ENCODE results near the gene TBX10. TPM values are rescaled to one million over a fixed set of nuclear protein-coding genes. Genes with fewer than 3 reads are reported as not detected.

TBX10 gene
- total and polyA plus RNA-seq, 4 donors: 0.12 to 0.43 TPM; not detected in 2

DNA sequence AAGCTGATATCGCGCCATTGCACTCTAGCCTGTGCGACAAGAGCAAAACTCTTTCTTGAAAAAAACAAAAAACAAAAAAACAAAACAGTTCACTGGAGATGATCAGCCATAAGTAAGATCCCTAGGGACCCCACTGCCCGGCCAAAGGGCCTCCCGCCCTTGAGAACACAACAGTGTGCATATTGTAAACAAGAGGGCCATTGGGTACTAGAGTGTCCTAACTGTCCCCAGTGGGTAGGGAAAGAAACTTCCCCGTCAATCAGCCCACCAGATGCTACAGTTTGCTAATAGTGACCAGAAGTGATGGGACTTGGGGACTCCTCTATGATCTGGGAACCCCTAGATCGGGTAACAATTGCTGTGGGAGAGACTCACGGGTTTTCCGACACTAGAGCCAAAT lies 14.7 kb upstream of the TBX10 start:
- Histone ChIP-seq H3K4me3 (ENCODE audit: low read depth in 1 of 3, low read length in 3 of 3) (no peak overlapping the region), H3K36me3 (ENCODE audit: control insufficient read depth in 4 of 4, insufficient read depth in 3 of 4, low read depth in 1 of 4, low read length in 3 of 4) (no peaks in the 10 kb centered on the region), H3K4me1 (ENCODE audit: control insufficient read depth in 4 of 4, insufficient read depth in 4 of 4, low read length in 3 of 4) (peaks cover 2 to 12% (median 11%) of the 10 kb centered on the region in 4 donors), H3K9ac (ENCODE audit: low read depth in 1 of 2, low read length in 2 of 2) (no peak overlapping the region), H3K27me3 (ENCODE audit: control insufficient read depth in 4 of 4, insufficient read depth in 4 of 4, low read length in 3 of 4) (no peaks in the 10 kb centered on the region), H3K9me3 (ENCODE audit: control insufficient read depth in 4 of 4, low read length in 3 of 4) (no peaks in the 10 kb centered on the region), H3K27ac (ENCODE audit: low read depth in 1 of 2, low read length in 2 of 2) (no peak overlapping the region)
- no peak for DNase-seq (ENCODE audit: low spot score)
- 83% methylated on average over 9 of the region's 9 CpGs for WGBS
- TF ChIP-seq FOXA1 (IDR thresholded peaks at IDR 0.05) (no peak), HNF4A (conservative IDR thresholded peaks at IDR 0.05) (no peak), GABPA (IDR thresholded peaks at IDR 0.05 in 1 of 2, conservative IDR thresholded peaks at IDR 0.05 in 1 of 2) (no peak), HNF4G (IDR thresholded peaks at IDR 0.05) (no peak), SP1 (IDR thresholded peaks at IDR 0.05) (no peak), FOXA2 (IDR thresholded peaks at IDR 0.05) (no peak)
- TF ChIP-seq, protein P1, sequence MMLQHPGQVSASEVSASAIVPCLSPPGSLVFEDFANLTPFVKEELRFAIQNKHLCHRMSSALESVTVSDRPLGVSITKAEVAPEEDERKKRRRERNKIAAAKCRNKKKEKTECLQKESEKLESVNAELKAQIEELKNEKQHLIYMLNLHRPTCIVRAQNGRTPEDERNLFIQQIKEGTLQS (IDR thresholded peaks at IDR 0.05): no peak

DNA sequence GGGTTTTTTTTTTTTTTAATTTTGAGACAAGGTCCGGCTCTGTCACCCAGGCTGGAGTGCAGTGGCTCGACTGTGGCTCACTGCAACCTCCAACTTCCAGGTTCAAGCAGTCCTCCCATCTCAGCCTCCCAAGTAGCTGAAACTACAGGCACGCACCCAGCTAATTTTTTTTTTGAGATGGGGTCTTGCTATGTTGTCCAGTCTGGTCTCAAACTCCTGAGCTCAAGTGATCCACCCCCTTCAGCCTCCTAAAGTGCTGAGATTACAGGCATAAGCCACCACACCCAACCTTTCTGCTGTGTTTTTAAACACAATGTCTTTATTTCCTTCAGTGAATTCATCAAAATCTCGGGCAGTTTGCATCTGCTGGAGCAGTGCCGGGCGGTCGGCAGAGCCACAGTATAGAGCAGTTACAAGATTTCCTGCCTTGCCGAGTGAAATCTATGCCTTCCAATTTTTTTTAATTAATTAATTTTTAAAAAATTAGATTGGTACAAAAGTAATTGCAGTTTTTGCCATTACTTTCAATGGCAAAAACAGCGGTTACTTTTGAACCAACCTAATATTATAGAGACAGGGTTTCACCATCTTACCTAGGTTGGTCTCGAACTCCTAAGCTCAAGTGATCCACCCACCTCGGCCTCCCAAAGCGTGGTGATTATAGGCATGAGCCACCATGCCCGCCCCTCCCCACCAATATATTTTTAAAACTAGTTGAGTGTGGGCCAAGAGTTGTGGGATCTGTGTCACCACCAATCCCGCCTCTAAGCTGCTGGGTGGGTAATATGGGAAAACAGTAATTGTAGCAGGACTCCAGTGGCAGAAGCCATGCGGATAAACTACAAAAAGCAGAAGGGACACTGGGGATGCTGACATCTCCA lies 13.6 kb upstream of the TBX10 start:
- DNase-seq (ENCODE audit: low spot score): no peak
- no peaks in the 10 kb centered on the region for H3K36me3 ChIP-seq (ENCODE audit: control insufficient read depth in 4 of 4, insufficient read depth in 3 of 4, low read depth in 1 of 4, low read length in 3 of 4)
- no peak overlapping the region for H3K4me3 ChIP-seq (ENCODE audit: low read depth in 1 of 3, low read length in 3 of 3)
- TF ChIP-seq FOXA2 (IDR thresholded peaks at IDR 0.05) (no peak), JUND (IDR thresholded peaks at IDR 0.05) (no peak), FOXA1 (IDR thresholded peaks at IDR 0.05) (no peak), RXRA (IDR thresholded peaks at IDR 0.05) (no peak), SP1 (IDR thresholded peaks at IDR 0.05) (no peak), TAF1 (conservative IDR thresholded peaks at IDR 0.05) (no peak), NR2F2 (IDR thresholded peaks at IDR 0.05) (no peak), HNF4A (conservative IDR thresholded peaks at IDR 0.05) (no peak)
- TF ChIP-seq, protein P2, sequence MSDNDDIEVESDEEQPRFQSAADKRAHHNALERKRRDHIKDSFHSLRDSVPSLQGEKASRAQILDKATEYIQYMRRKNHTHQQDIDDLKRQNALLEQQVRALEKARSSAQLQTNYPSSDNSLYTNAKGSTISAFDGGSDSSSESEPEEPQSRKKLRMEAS (IDR thresholded peaks at IDR 0.05): no peak
- TF ChIP-seq, protein P3, sequence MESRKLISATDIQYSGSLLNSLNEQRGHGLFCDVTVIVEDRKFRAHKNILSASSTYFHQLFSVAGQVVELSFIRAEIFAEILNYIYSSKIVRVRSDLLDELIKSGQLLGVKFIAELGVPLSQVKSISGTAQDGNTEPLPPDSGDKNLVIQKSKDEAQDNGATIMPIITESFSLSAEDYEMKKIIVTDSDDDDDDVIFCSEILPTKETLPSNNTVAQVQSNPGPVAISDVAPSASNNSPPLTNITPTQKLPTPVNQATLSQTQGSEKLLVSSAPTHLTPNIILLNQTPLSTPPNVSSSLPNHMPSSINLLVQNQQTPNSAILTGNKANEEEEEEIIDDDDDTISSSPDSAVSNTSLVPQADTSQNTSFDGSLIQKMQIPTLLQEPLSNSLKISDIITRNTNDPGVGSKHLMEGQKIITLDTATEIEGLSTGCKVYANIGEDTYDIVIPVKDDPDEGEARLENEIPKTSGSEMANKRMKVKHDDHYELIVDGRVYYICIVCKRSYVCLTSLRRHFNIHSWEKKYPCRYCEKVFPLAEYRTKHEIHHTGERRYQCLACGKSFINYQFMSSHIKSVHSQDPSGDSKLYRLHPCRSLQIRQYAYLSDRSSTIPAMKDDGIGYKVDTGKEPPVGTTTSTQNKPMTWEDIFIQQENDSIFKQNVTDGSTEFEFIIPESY (IDR thresholded peaks at IDR 0.05): no peak
- TF ChIP-seq, protein P4, sequence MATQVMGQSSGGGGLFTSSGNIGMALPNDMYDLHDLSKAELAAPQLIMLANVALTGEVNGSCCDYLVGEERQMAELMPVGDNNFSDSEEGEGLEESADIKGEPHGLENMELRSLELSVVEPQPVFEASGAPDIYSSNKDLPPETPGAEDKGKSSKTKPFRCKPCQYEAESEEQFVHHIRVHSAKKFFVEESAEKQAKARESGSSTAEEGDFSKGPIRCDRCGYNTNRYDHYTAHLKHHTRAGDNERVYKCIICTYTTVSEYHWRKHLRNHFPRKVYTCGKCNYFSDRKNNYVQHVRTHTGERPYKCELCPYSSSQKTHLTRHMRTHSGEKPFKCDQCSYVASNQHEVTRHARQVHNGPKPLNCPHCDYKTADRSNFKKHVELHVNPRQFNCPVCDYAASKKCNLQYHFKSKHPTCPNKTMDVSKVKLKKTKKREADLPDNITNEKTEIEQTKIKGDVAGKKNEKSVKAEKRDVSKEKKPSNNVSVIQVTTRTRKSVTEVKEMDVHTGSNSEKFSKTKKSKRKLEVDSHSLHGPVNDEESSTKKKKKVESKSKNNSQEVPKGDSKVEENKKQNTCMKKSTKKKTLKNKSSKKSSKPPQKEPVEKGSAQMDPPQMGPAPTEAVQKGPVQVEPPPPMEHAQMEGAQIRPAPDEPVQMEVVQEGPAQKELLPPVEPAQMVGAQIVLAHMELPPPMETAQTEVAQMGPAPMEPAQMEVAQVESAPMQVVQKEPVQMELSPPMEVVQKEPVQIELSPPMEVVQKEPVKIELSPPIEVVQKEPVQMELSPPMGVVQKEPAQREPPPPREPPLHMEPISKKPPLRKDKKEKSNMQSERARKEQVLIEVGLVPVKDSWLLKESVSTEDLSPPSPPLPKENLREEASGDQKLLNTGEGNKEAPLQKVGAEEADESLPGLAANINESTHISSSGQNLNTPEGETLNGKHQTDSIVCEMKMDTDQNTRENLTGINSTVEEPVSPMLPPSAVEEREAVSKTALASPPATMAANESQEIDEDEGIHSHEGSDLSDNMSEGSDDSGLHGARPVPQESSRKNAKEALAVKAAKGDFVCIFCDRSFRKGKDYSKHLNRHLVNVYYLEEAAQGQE (IDR thresholded peaks at IDR 0.05): no peak
- no peaks in the 10 kb centered on the region for H3K27me3 ChIP-seq (ENCODE audit: control insufficient read depth in 4 of 4, insufficient read depth in 4 of 4, low read length in 3 of 4)
- no peak overlapping the region for H3K27ac ChIP-seq (ENCODE audit: low read depth in 1 of 2, low read length in 2 of 2)
- H3K4me1 ChIP-seq (ENCODE audit: control insufficient read depth in 4 of 4, insufficient read depth in 4 of 4, low read length in 3 of 4): peaks cover 2 to 18% (median 11%) of the 10 kb centered on the region in 4 donors
- H3K9ac ChIP-seq (ENCODE audit: low read depth in 1 of 2, low read length in 2 of 2): no peak overlapping the region
- WGBS: 87% methylated on average over 15 of the region's 15 CpGs
- no peaks in the 10 kb centered on the region for H3K9me3 ChIP-seq (ENCODE audit: control insufficient read depth in 4 of 4, low read length in 3 of 4)
